ENCODE results near the gene ARHGAP6.
"Not testable (repeated sequence)": the region's sequence is repeated elsewhere in the genome, so short reads cannot be mapped to it uniquely, and the experiment has no call there.

Gene ARHGAP6

DNA sequence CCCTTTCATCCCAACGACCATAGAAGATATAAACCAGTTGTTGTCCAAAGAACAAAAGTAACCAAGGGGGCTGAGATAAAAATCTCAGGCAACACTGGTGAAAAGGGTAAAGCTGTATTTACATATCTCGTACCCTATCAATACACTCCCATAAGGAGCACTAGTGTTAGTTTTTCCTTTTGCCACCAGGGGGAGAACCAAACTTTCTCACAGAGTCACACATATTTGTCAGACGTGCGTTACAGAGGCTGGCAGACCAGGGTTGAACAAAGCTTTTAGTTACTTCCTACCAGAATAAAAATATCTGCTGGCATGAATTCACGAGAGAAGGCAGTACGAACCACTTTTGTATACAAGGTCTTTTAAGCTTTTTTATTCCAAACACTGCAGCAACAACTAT, 284.3 kb downstream of the ARHGAP6 start:
- DNase-seq, result peak in 1 of 2 donors; percentile 0

- DNase-seq, result no peak
Observed at GRCh38 chrX:11380187-11380844, 285.4 kb downstream of the ARHGAP6 start.

- no peak for DNase-seq
Observed at GRCh38 chrX:11376163-11376562, 289.6 kb downstream of the ARHGAP6 start.

GRCh38 chrX:11375614-11376119, 290.1 kb downstream of the ARHGAP6 start:
- no peak for DNase-seq

DNA sequence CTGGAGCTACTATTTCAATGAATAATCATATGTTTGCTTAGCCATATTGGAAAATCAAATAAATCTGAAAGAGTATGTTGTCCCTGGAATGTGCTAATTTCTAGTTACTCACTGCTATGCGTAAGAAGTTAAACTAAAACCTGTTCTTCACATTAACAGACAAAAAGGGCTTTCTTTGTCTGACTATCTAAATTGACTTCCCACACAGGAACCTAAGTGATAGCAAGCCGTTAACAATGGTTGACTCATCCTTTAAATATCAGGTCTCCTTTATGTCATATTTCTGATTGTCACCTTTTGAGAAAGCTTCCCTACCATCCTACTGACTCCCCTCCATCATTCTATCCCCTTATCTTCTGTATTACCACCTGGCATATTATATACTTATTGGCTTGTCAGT, 291.1 kb downstream of the ARHGAP6 start:
- no peak for DNase-seq

DNA sequence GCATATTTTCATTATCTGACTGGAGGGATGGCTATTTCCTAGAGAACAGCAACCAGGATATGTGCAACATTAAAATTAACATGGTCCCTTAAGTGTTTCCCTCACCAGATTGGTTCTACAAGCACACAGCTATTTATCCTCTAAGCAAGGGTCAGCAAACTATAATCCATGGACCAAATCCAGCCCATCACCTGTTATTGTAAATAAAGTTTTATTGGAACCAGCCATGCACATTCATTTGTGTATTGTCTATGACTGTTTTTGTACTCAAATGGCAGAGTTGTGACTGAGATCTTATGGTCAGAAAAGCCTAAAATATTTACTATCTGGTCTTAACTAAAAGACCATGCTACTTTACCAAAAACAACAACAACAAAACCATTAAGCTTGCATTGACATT, 294.6 kb downstream of the ARHGAP6 start:
- DNase-seq, result no peak

- DNase-seq, result no peak
Observed at GRCh38 chrX:11367609-11368430, 297.9 kb downstream of the ARHGAP6 start.

- DNase-seq, result no peak
Observed at GRCh38 chrX:11366998-11367595, 298.6 kb downstream of the ARHGAP6 start.

DNA sequence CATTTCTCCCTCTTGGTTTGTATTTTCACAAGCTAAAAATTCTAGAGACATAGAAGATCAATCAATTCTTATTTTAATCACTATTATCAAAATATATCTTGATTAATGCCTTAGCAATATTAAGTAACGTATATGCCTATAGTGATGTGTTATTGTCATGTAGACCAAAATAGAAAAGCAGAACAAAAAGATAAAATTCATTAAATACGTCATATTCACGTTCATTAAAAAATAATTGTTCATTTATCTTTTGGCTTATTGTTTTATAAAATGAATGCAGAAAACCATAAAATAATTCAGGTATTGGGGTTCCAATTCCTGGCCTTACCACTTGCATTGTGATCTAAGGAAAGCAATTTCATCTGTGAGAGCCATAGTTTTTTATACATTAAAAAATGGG, 300.3 kb downstream of the ARHGAP6 start:
- DNase-seq, result no peak

DNA sequence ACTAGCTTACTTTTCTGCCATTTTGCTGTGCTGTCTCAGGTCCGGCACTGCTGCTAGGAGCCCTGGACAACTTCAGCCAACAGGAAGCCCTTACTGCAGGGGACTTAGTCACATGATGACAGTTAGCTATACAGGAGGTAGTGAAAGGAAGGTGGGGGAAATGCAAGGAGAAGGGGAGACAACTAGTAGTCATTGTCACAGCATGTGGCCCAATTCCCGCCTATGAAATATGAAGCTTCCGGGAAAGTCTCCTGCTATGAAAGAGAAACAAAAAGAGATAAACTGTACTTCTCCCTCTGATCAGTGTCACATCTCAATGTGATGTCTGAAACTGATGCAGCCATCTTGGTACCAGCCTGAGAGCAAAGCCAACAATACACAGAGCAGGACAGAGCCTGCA, 300.9 kb downstream of the ARHGAP6 start:
- no peak for DNase-seq

GRCh38 chrX:11363825-11364224, 301.9 kb downstream of the ARHGAP6 start:
- not testable (repeated sequence) for DNase-seq

GRCh38 chrX:11363069-11363594, 302.6 kb downstream of the ARHGAP6 start:
- no peak for DNase-seq

- not testable (repeated sequence) for DNase-seq
Observed at GRCh38 chrX:11361666-11362065, 304.1 kb downstream of the ARHGAP6 start.

GRCh38 chrX:11355944-11356343, 309.8 kb downstream of the ARHGAP6 start:
- not testable (repeated sequence) for DNase-seq

- no peak for DNase-seq
Observed at GRCh38 chrX:11355259-11355909, 310.3 kb downstream of the ARHGAP6 start.

DNA sequence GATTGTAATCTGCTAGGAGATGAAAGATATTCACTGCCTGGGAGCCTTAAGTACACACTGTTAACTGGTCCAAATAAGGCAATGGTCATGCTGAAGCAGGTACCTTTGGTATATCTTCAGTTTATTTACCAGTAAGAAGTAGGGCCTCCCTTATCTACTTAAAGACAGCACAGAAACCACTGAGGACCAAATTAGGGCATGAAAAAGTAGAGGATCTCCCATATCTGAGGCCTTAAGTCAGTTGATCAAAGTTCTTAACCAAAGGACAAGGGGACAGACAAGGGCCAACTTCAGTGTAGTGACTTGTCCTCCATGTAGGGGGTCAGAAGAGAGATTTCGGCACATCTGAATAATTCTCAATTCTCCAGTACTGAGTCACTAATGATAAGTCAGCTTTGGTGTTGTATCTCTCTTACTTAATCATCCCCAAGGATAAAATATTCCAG, 313.4 kb downstream of the ARHGAP6 start:
- no peak for DNase-seq

- DNase-seq, result no peak
Observed at GRCh38 chrX:11351375-11352295, 314.1 kb downstream of the ARHGAP6 start.

- no peak for DNase-seq
Observed at GRCh38 chrX:11349661-11350337, 315.9 kb downstream of the ARHGAP6 start.

DNA sequence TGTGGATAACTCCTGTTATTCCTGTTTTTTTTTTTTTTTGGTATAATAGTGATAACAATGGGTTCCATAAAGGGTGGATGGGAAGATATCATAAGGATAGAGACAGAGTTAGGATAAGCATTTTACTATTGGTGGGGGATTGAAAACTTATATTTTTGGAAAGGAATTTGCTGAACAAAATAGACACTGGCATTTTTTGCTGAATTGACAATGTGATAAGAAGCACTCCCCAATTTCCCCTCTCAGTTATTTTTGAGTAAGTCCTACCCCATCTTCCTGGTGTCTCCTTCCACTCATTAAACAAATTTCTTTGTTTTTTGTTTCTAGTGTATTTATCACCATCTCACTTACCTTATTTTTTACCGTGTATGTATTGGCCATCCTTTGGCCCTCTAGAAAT, 316.7 kb downstream of the ARHGAP6 start:
- no peak for DNase-seq

DNA sequence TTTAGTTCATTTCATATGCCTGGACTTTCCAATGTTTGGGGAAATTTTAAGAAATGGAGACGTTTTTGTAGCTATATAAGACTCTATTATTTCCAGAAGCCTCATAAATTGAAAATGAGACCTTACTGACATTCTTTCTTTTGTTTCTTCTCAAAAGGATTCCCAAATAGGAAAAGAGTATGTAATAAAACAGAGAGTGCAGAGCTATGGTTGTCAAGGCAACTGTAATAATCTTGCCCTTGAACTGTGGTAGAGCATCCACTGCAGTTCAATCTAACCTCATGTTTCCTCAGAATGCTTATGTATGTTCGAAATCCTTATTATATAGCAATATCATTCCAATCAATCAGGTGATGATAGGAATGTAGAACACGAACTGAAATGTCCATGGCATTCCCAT, 318.4 kb downstream of the ARHGAP6 start:
- DNase-seq, result no peak

GRCh38 chrX:11346121-11346682, 319.5 kb downstream of the ARHGAP6 start:
- DNase-seq, result no peak
